Endodermal cell (in vitro differentiated cells): Measurements from ENCODE around the gene AGBL1. TPM values are rescaled to one million over a fixed set of nuclear protein-coding genes. Genes with fewer than 3 reads are reported as not detected.

ENCODE experiments used
- DNase-seq: peaks from one replicate; pipeline ENCODE4 v3.0.0-alpha.2; 2017
- H3K27ac ChIP-seq: 2 replicates; pipeline ENCODE4 v1.5.1; 2013; ENCODE audit warnings: mild to moderate bottlenecking, low read depth, low read length, moderate library complexity
- H3K27me3 ChIP-seq: 2 replicates; pipeline ENCODE4 v1.6.1; 2013; ENCODE audit warnings: mild to moderate bottlenecking, low read length, moderate library complexity; ENCODE audit not compliant: insufficient read depth, control insufficient read depth, poor library complexity, severe bottlenecking
- H3K36me3 ChIP-seq: 2 replicates; pipeline ENCODE4 v1.7.0; 2013; ENCODE audit warnings: mild to moderate bottlenecking, low read length, moderate library complexity; ENCODE audit not compliant: control insufficient read depth, insufficient read depth
- H3K4me1 ChIP-seq: one replicate; pipeline ENCODE4 v1.7.0; 2013; ENCODE audit warnings: low read length; ENCODE audit not compliant: control insufficient read depth, insufficient read depth
- H3K4me3 ChIP-seq: 2 replicates; pipeline ENCODE4 v1.5.1; 2013; ENCODE audit warnings: mild to moderate bottlenecking, low read length, moderate library complexity
- H3K9ac ChIP-seq: 2 replicates; pipeline ENCODE4 v1.6.1; 2013; ENCODE audit warnings: mild to moderate bottlenecking, low read length, moderate library complexity; ENCODE audit not compliant: poor library complexity, severe bottlenecking; ENCODE audit errors: extremely low read depth
- H3K9me3 ChIP-seq: 2 replicates; pipeline ENCODE4 v1.6.1; 2013; ENCODE audit warnings: mild to moderate bottlenecking, low read length, moderate library complexity; ENCODE audit not compliant: control insufficient read depth
- H3K27ac Mint-ChIP-seq: 2 replicates; pipeline ENCODE4 v1.8.0; 2020; ENCODE audit warnings: mixed read lengths
- H3K27me3 Mint-ChIP-seq: 2 replicates; pipeline ENCODE4 v1.8.0; 2021; ENCODE audit warnings: mild to moderate bottlenecking, mixed read lengths; ENCODE audit not compliant: insufficient read depth
- H3K36me3 Mint-ChIP-seq: 2 replicates; pipeline ENCODE4 v1.8.0; 2020; ENCODE audit warnings: low read depth, mixed read lengths
- H3K4me1 Mint-ChIP-seq: 2 replicates; pipeline ENCODE4 v1.8.0; 2020; ENCODE audit warnings: mixed read lengths
- H3K4me3 Mint-ChIP-seq: 2 replicates; pipeline ENCODE4 v1.8.0; 2020; ENCODE audit warnings: mild to moderate bottlenecking, moderate library complexity, mixed read lengths
- H3K9me3 Mint-ChIP-seq: 2 replicates; pipeline ENCODE4 v1.8.0; 2020; ENCODE audit warnings: mild to moderate bottlenecking, mixed read lengths
- WGBS, 2 experiments: methylation state at CpG; one replicate each; pipeline versions ENCODE4 v1.1.5 to v1.1.7; 2013; ENCODE audit warnings: missing lambda C conversion rate in 2 of 2, mixed read lengths in 1 of 2; ENCODE audit not compliant: insufficient coverage in 1 of 2, insufficient read length in 1 of 2; 5-methylcytosine and 5-hydroxymethylcytosine counted together
- total RNA-seq, 2 donors: library from RNA; stranded (reverse); fragmentation: NEBNext Ultra II Directional in 1 of 2; extraction: Animal tissue kit (Norgen Biotek cat#: 25700) in 1 of 2; gene quantifications; 2 replicates in 1 of 2; 3 replicates in 1 of 2; pipeline ENCODE4 v1.2.1, GENCODE V29; 2021
- TF ChIP-seq, protein P1 (sequence below): fragments of 200-600 bp; sonication (generic); conservative IDR thresholded peaks from 2 replicates; pipeline ENCODE4 v1.5.0; 2021; ENCODE audit warnings: antibody characterized with exemption, mild to moderate bottlenecking

Gene AGBL1
- total RNA-seq, 2 donors from 2014 or later = 0.07 to 0.11 TPM

DNA sequence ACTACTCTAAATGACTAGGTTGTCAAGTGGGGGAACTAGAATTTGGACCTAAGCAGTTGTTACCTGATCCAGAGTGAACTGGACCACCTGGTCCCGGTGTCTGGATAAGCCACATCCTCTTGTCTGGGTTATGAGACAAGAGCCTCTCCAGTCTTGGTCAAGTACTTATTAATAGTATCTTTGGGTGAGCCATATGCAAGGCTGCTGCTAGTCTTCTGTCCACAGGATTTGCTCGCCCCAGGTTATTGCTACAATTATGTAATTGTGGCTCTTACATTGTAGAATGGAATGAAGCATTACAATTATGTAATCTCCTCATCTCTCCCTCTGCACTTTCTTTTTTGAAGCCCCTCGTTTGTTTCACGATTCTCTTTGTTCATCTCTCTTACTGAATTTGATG is 24.0 kb upstream of the AGBL1 start:
- H3K27ac ChIP-seq = no peak overlapping the region
- H3K9me3 ChIP-seq = no peaks in the 10 kb centered on the region
- Mint-ChIP-seq H3K27ac (no peak overlapping the region), H3K27me3 (peaks cover 2% of the 10 kb centered on the region), H3K9me3 (peaks cover 1% of the 10 kb centered on the region), H3K4me1 (peaks cover 13% of the 10 kb centered on the region), H3K4me3 (no peak overlapping the region), H3K36me3 (no peaks in the 10 kb centered on the region)
- H3K4me3 ChIP-seq = no peak overlapping the region
- H3K9ac ChIP-seq = no peak overlapping the region
- H3K4me1 ChIP-seq = no peaks in the 10 kb centered on the region
- H3K36me3 ChIP-seq = no peaks in the 10 kb centered on the region
- DNase-seq = no peak
- TF ChIP-seq, protein P1, sequence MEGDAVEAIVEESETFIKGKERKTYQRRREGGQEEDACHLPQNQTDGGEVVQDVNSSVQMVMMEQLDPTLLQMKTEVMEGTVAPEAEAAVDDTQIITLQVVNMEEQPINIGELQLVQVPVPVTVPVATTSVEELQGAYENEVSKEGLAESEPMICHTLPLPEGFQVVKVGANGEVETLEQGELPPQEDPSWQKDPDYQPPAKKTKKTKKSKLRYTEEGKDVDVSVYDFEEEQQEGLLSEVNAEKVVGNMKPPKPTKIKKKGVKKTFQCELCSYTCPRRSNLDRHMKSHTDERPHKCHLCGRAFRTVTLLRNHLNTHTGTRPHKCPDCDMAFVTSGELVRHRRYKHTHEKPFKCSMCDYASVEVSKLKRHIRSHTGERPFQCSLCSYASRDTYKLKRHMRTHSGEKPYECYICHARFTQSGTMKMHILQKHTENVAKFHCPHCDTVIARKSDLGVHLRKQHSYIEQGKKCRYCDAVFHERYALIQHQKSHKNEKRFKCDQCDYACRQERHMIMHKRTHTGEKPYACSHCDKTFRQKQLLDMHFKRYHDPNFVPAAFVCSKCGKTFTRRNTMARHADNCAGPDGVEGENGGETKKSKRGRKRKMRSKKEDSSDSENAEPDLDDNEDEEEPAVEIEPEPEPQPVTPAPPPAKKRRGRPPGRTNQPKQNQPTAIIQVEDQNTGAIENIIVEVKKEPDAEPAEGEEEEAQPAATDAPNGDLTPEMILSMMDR = no peak
- no peaks in the 10 kb centered on the region for H3K27me3 ChIP-seq
- WGBS, 2 experiments = 85 to 97% methylated on average over 3 to 4 of the region's 4 CpGs

DNA sequence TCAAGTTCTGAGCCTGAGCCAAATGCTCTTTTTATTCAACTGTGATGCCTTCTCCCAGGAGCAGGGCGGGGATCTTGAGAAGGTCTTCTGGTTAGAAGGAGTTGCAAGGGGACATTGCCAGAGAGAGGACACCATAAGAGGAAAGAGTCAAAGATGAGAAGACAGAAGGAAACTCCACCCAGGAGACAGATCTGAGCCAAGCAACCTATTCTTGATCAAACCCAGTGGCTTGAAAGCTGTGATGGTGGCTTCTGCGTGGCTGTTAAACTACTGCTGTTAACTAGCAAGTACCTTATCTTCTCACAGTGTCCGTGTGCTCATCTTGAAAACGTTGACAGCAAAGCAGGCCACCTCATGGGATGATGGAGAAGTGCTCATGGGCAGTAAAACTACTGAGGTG is 19.8 kb upstream of the AGBL1 start:
- H3K4me1 ChIP-seq = peaks cover 8% of the 10 kb centered on the region
- 89 to 94% methylated on average over 3 to 4 of the region's 4 CpGs for WGBS, 2 experiments
- no peaks in the 10 kb centered on the region for H3K27me3 ChIP-seq
- H3K36me3 ChIP-seq = no peaks in the 10 kb centered on the region
- Mint-ChIP-seq H3K27ac (no peak overlapping the region), H3K4me1 (peaks cover 7% of the 10 kb centered on the region), H3K27me3 (peaks cover 2% of the 10 kb centered on the region), H3K9me3 (no peaks in the 10 kb centered on the region), H3K36me3 (no peaks in the 10 kb centered on the region), H3K4me3 (no peak overlapping the region)
- H3K9ac ChIP-seq = no peak overlapping the region
- DNase-seq = no peak
- H3K9me3 ChIP-seq = no peaks in the 10 kb centered on the region
- TF ChIP-seq, protein P1 = no peak
- no peak overlapping the region for H3K4me3 ChIP-seq
- H3K27ac ChIP-seq = no peak overlapping the region

DNA sequence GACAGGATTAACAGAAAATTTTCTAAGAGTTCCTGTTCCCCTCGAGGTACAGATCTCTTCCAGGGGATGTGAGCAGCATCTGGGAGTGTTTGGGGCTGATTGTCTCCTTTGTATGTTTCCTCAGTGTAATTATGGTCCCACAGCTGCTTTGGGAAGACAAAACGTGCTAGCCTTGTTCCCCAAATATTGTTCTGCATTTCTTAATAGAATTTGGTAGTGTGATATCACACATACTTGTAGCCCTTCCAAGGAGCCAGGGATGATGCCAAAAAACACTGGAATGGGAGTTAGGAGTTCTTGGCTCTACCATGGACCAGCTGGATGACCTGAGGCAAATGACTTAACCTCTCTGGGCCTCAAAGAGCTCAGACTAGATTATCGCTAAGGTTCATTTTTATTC is 19.0 kb upstream of the AGBL1 start:
- Mint-ChIP-seq H3K27me3 (peaks cover 2% of the 10 kb centered on the region), H3K9me3 (no peaks in the 10 kb centered on the region), H3K36me3 (no peaks in the 10 kb centered on the region), H3K4me1 (no peaks in the 10 kb centered on the region), H3K4me3 (no peak overlapping the region), H3K27ac (no peak overlapping the region)
- Histone ChIP-seq H3K27ac (no peak overlapping the region), H3K9me3 (no peaks in the 10 kb centered on the region), H3K36me3 (no peaks in the 10 kb centered on the region), H3K4me1 (peaks cover 8% of the 10 kb centered on the region), H3K27me3 (no peaks in the 10 kb centered on the region), H3K9ac (no peak overlapping the region), H3K4me3 (no peak overlapping the region)
- DNase-seq = no peak
- 91 to 92% methylated on average over 2 to 3 of the region's 3 CpGs for WGBS, 2 experiments
- TF ChIP-seq, protein P1 = no peak
